HL-60 (cell line): Measurements from ENCODE around the gene UBTD1.

ENCODE experiments used
- CTCF ChIP-seq: IDR thresholded peaks from one replicate; pipeline ENCODE4 v1.5.1; 2011; ENCODE audit warnings: low read length, control low read depth, inconsistent platforms; ENCODE audit not compliant: insufficient read depth
- POLR2AphosphoS5 ChIP-seq: IDR thresholded peaks from 2 replicates; pipeline ENCODE4 v1.6.1; 2012; ENCODE audit warnings: low read depth
- REST ChIP-seq: IDR thresholded peaks from 2 replicates; pipeline ENCODE4 v1.6.1; 2012; ENCODE audit warnings: low read depth; ENCODE audit not compliant: insufficient replicate concordance

DNA sequence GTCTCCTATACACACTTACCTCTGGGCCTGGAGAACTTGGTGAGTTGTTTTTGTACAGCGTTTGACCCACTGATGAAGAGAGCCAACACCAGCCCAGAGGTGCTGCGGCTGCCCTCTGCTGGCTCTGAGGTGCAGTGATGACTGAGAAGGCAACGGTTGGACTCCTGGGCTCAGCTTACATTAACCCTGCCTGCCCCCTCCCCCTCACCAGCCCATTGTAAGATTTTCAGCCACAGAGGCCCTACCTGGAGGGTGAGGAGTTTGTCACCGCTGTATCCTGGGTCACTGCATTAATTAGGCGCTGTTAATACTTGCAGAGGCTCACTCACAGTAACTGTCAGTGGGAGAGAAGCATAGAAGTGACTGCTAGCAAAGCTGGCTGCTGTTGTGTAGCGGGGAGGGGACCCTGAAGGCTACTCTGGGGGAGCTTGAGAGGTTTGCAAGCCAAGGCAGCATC lies 54.9 kb downstream of the UBTD1 start:
- TF ChIP-seq CTCF (peak; percentile 80), POLR2AphosphoS5 (no peak), REST (no peak)
